GM21717 (cell line): ENCODE results near the gene TENM4.
"Not testable (repeated sequence)": the region's sequence is repeated elsewhere in the genome, so short reads cannot be mapped to it uniquely, and the experiment has no call there.

ENCODE experiments used
- ATAC-seq: cut with Tn5 transposase; IDR thresholded peaks from one replicate; pipeline ENCODE4 v1.9.1; 2021; ENCODE audit warnings: mild to moderate bottlenecking, moderate library complexity; ENCODE audit not compliant: unreplicated experiment

Gene TENM4

DNA sequence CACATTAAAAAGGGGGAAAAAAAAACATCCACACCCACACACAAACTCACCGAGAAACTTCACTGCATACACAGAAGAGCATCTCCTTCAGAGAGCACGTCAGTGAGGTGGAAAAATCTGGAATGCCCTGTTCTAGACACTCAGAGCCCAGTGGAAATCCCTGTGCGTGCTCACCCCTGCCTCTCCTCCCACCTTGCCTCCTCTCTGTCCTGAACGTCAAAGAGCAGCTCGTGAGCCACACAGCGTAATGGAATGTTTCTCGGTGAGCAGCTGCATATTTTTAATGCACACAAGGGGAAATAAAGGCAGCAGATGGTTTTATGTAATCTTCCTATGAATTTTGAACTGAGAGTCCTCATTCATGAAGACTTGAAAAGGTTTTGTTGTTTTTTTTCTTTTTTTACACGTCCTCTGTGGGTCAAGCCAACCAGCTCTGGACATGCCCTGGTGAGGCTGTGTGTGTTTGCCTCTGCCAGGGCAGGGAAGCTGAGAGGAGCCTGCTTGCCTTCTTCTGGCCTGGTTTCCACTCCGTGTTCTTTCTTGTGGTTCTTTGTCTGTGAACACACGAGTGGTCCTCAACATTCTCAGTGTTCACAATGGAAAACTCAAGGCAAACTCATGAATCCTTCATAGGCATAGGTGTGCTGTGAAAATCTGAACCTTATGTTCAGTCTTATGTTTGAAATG lies 219.2 kb downstream of the TENM4 start:
- ATAC-seq, result no peak

DNA sequence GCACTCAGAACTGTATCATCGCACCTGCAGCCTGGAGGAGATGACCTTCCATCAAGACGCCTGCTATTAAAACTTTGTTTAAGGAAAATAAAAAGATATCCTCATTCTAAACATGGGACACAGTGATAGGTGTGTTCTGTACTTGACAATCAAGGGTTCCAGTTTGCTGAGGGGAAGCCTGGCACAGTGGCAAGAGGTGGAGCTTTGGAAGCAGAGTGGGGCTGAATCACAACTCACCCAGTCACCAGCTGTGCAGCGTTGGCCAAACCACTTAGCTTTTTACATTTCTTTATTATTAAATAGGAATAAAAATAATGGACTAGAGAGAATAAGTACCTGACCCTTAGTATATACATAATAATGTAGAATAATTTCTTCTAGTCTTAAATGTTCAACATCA lies 220.7 kb downstream of the TENM4 start:
- ATAC-seq, result no peak

DNA sequence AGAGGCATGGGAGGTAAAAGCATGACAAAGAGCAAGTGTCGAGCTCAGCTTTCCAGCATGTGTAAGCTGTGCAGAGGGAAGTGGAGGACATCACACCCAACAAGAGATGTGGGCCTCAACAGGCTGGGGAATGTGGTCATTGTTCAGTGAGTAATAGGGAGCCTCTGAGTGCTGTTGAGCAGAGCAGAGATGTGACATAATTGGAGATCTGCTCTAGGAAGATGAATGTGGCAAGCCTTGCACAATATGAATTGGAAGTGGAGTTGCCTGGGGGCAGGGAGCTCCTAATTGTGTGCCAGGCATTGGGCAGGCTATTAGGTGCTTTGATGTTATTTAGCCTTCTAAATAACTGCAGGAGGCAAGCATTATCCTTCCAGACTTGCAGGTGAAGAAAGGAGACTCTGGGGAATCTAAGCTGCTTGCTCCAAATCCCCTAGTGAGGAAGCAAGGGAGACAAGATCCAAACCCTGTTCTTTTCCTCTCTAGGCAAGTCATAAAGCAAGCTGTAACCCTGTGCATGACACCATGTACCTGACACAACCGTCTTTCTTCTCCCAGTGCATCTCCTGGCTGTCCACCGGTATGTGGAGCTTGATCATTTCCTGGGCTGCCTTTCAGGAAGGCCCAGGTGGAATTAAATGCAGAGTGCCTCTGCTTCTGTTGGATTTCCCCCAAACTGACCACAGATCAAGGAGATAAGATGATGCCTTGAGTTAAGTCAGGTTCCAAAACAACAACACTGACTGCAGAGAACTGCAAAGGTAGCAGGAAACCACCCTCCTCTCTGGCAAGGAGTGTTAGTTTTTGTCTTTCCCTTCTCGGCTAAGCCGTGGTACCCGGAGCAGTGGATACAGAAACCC lies 221.4 kb downstream of the TENM4 start:
- ATAC-seq, result no peak

DNA sequence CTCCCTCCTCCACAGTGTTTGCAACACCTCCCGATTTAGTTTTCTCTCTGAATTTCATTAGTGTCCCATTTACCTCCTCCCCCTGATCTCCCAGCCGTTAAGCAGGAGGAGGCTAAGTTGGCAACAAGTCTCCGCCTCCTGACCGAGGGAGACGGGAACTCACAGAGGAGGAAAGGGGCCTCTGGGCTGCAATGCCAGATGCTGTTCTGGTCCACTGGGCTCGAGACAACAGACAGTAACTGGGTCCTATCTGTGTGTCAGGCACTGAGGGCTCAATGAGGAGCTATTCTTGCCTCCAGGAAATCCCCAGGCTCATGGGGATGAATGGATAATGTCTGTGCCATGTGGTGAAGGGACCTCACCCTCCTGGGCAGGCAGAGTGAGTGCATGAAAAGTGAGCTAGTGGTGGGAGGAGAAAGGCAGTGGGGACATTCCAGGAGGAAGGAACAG lies 228.1 kb downstream of the TENM4 start:
- ATAC-seq, result no peak

DNA sequence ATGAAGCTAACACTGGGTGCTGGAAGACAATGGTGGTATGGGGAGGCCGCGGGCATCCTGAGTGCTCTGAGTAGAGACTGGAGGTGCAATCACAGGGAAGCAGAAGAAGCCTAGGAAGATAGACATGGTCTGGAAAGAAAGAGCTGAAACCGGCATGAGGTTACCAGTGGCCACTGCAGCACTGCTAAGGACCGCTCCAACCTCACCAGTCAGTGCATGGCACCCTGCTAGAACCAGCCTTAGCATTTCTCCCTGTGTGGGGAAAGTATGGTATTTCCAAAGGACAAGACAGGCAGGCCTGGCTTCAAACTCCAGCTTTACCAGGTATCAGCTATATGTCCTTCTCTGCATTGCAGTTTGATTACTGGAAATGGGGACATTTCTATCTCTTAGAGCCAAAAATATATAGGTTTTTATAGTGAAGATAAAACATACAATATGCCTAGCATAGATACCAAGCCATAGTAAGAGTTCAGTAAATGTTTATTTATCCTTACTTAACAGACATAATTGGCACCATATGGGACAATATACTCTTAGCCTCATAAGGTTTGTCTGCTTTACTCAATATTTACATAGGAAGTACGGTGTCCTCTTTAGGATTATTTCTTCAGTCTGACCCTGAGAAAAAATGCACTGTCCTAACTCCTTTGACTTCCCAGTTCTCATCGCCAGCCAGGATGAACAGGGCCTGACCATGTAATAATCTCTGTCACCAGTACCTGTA lies 231.1 kb downstream of the TENM4 start:
- ATAC-seq, result no peak

DNA sequence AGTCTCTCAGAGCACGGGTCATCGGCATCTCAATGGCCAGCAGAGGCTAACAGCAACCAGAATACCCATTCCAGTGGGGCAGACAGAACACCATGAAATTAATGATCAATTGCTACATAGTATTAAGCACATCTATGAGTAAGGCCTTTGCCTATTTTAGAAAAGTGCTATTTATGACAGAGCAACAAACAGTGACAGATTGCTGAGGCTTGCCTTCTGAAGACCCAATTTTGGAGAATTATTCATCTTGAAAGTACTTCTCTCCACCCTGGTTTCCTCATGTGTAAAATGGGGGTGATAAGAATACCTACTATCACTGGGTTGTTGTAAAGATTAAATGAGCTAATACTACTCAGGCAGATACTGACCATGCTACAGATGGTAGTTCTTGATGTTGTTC lies 232.7 kb downstream of the TENM4 start:
- peak; percentile 49 for ATAC-seq

DNA sequence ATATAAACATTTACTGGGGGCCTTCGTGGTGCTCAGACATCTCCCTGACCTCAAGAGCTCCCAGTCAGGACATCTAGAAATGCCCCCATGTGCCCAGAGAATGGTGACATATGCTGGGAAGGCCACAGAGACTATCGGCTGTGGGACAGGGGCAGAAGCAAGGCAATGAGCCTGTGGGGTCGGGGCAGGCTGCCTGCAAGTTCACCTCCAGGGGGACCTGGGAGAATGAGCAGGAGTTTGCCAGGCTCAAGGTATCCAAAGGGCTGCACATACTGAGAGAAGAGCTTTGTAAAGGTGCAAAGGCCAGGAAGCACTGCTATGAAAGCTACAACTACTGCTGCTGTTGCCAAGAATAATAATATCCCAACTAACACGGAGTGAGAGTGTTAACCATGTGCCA lies 233.9 kb downstream of the TENM4 start:
- no peak for ATAC-seq

DNA sequence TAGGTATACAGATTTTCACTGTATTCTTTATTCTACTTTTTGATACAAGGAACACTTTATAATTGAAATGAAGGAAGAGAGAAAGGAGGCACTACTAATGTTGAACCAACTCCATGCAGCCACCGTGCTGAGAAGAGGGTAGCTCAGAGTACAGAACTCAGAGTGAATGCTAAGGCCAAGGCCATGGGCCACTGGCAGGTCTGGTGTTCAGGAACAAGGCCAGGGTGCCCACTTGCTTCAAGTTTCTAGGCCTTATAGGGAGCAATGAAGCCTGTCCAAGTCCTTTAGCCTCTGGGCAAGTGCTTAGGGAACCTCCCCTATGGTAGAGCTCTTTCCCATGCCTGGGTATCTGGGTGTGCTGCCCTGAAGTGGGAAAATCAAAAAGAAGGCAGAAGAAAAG lies 235.0 kb downstream of the TENM4 start:
- ATAC-seq, result no peak

DNA sequence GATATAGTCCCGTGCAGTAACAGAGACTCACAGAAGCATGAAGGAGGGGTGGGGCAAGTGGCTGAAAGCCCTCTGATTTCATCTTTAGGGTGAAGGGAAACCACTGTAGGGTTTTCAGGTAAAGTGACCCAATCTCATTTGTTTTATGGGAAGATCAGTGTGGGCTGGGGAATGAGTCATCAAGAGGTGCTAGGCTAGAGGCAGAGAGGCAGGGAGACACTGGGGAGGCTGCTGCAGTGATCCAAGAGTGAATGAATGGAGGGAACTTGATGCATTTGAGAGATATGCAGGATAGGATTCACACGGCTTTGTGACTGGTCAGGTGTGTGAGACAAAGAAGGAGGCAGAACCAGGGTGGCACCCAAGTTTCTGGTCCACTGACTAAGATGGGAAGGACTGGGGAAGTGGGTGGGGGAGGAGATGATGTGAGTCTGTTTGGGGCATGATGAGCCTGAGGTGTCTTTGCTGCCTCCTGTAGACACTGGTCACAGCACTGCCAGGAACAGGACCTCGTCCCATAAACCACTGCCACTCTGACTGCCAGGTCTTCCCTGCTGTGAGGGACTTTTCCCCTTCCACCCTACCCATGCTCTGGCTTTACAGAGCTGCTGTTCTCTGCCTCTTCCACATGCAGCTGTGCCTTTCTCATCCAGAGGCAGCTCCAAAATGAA lies 239.0 kb downstream of the TENM4 start:
- peak; percentile 86 for ATAC-seq

DNA sequence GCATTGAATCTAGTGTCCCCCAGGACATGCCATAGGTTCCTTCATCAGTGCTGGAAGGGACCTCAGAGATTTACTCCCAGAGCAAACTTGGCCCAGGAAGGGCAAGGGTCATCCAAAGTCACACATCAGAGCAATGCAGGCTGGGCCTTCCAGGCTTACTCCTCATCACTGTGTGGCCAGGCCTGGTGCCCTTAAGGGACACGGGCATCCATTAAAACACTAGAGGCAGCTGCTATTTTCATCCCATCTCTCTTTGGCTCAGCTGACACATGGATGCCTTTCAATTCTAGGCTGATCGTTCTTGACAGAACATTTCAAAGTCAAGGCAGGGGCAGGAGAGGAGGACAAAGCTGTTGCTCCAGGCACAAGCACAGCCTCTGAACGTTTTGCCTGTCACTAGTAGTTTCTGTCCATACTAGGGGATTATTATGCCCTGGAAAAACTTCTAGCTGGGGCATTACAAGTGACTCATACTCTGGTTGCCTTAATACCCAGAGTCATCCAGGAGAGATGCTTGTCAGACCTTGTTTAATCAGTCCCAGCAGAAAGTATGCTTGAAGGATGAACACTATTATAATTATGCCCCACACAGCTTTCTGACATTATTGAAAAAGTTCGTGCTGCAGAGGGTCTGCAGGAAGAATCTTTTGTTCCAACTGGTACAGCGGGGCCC lies 240.3 kb downstream of the TENM4 start:
- ATAC-seq, result no peak

DNA sequence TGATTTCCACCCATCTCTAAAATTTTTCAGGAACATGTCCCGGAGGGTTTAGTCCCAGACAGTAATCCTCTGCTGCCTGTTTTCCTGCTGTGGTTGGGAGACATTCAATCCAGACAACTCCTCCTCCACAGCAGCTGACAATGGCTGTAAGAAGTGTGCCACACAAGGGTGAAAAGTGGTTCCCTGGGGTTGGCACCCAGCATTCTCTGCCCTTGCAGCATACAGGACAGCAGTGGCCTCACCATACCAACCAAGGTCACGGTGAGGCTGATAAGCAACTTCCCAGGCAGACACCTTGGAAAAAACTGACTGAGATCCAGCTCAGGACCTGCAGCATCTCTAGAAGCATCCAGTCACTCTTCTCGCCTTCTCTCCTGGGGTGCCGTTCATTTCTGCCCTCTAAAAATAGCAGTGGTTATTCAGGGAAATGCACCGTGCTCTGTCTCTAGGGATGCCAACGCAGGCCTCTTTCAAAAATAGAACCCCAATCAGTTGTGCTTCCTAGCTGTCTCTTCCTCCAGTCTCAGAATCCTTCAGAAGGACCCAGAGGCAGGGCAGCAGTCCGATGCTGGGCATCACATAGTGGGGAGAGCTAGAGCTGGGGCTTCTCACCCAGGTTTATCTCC lies 241.0 kb downstream of the TENM4 start:
- ATAC-seq, result no peak

DNA sequence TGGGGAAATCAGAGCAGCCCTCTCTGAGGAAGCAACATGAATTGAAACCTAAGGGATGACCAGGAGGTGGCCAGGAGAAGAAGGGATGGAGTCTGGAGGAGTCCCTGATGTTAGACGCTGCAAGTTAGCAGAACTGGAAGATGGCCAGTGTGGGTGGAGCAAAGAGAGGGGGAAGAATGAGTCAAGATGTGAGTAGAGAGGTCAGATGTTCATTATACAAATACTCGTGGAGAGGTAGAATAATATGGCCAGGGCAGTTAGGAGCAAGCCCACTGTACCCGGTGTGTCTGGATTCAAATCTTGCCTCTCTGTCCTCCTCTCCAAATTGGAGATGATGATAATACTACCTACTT lies 242.0 kb downstream of the TENM4 start:
- ATAC-seq, result no peak

DNA sequence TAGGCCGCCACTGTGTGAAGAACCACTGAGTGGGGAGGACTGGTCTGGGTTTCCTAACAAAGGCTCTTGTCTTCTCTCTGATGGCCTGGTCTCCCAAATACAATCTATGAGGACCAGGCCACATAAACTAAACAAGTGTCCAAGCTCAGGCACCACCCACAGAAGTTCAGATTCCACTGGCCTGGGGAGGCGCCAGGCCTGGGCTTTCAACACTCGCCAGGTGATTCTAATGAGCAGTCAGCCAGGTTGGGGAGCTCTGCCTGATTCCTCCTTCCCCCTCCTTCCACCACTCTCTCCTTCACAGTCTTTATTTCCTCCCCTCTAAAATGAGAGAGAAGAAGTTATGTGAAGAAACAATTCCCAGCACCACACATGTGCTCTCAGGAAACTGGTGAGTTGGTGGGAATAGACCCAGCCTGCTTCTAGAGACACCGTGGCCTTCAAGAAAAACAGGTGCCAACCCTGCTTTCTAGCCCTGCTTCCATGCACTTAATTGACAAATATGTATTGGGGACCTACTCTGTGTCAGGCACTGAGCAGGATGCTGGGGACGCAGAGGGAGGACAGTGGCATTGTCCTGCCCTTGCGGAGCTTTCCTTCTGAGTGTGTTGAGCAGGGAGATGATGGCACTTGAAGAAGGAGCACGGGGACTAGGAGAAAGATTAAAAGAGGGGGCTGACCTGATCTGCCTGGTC lies 242.5 kb downstream of the TENM4 start:
- no peak for ATAC-seq

DNA sequence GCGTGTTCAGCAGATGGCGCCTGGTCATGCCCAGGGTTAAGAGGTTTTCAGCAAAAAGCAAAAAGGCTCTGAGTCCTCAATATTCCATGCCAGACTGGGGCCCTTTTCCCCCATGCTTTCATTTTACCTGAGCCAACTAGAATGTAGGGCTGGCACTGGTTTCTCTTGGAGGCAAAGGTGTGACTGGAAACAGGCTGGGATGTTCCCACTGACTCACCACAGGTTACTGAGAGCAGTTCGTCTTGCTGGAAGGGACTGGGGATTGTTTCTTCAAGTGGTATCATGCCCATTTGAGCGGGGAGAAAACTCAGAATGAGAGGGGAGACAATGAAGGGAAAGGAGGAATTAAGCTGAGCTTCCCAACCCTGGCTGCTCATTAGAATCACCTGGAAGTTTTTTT lies 243.9 kb downstream of the TENM4 start:
- ATAC-seq, result no peak

DNA sequence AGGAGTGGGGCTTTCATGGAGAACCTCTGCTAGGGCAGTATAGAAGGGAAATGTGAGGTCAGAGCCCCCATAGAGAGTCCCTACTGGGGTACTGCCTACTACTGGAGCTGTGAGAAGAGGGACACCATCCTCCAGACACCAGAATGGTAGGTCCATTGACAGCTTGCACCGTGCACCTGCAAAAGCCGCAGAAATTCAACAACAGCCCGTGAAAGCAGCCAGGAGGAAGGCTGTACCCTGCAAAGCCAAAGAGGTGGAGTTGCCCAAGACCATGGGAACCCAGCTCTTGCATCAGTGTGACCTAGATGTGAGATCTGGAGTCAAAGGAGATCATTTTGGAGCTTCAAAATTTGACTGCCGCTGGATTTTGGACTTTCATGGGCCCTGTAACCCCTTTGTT lies 245.6 kb downstream of the TENM4 start:
- ATAC-seq, result no peak

DNA sequence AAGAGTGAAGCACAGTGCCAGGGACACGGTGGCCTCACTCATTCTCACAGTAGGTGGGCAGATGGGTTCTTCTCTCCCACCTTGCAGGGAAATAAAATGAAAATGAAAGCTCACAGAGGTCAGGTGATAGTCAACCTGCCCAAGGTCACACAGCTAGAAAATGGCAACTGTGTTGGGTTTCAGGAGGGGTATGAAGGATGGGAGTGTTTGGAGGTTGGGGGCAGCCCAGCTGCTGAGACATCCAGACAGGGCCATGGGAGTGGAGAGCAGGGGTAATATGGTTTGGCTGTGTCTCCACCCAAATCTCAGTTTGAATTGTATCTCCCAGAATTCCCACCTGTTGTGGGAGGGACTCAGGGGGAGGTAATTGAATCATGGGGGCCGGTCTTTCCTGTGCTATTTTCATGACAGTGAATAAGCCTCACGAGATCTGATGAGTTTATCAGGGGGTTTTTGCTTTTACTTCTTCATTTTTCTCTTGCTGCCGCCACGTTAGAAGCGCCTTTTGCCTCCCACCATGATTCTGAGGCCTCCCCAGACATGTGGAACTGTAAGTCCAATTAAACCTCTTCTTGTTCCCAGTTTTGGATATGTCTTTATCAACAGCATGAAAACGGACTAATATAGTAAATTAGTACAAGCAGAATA lies 247.0 kb downstream of the TENM4 start:
- ATAC-seq, result no peak

DNA sequence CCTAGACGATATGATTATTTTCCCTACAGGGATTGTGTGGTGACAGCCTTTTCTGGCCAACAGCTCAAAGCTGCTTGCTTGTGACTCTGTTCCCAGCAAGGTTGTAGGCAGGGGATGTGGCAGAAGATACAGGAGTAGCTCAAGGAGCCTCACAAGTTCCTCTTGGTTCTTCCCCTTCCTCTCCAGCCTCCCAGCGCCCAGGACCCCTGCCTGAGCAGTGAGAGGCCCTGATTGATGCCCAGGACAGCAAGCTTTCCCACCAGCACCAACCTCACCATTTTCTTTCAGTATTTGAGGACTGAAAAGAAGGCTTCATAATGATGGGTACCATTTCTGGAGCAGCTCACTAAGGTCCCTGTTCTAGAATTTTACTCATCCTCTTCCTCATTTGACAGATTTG lies 248.0 kb downstream of the TENM4 start:
- ATAC-seq, result no peak

DNA sequence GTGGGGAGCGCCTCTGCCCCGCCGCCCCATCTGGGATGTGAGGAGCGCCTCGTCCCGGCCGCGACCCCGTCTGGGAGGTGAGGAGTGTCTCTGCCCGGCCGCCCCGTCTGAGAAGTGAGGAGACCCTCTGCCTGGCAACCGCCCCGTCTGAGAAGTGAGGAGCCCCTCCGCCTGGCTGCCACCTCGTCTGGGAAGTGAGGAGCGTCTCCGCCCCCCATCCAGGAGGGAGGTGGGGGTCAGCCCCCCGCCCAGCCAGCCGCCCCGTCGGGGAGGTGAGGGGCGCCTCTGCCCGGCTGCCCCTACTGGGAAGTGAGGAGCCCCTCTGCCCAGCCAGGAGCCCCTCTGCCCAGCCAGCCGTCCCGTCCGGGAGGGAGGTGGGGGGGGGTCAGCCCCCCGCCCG lies 249.1 kb downstream of the TENM4 start:
- ATAC-seq, result not testable (repeated sequence)

DNA sequence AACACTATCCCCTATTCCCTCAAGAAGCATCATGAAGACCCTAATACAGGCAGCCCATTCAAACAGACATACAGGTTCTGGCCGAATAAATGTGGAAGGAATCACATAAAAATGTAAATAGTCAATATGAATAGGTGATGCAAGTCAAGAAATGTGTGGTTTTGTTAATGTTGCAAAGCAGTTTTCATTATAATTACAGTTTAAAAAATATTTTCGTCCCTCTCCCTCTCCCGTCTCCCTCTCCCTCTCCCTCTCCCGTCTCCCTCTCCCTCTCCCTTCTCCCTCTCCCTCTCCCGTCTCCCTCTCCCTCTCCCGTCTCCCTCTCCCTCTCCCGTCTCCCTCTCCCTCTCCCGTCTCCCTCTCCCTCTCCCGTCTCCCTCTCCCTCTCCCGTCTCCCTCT lies 250.3 kb downstream of the TENM4 start:
- not testable (repeated sequence) for ATAC-seq
